ENCODE data around the gene FBXO17. TPM values are rescaled to one million over a fixed set of nuclear protein-coding genes. Genes with fewer than 3 reads are reported as not detected.
"Not testable (repeated sequence)": the region's sequence is repeated elsewhere in the genome, so short reads cannot be mapped to it uniquely, and the experiment has no call there.

Gene FBXO17
- total RNA-seq, 3 donors from 2014 or later: 0.10 to 0.29 (median 0.14) TPM

GRCh38 chr19:38942471-38943181, 32.9 kb downstream of the FBXO17 start:
- Mint-ChIP-seq H3K36me3 (ENCODE audit: insufficient read depth) (no peaks in the 10 kb centered on the region), H3K4me3 (no peak overlapping the region), H3K4me1 (ENCODE audit: low read depth) (peaks cover 8% of the 10 kb centered on the region), H3K9me3 (no peaks in the 10 kb centered on the region), H3K27me3 (ENCODE audit: low read depth) (no peaks in the 10 kb centered on the region)
- no peak for ATAC-seq
- no peak for DNase-seq

- ATAC-seq (no peak), DNase-seq (no peak)
- H3K9me3 Mint-ChIP-seq: no peaks in the 10 kb centered on the region
- H3K4me3 Mint-ChIP-seq: no peak overlapping the region
- H3K4me1 Mint-ChIP-seq (ENCODE audit: low read depth): peaks cover 8% of the 10 kb centered on the region
- H3K27me3 Mint-ChIP-seq (ENCODE audit: low read depth): no peaks in the 10 kb centered on the region
- no peaks in the 10 kb centered on the region for H3K36me3 Mint-ChIP-seq (ENCODE audit: insufficient read depth)
Observed at GRCh38 chr19:38941979-38942378, 33.6 kb downstream of the FBXO17 start.

- DNase-seq; H3K9me3 Mint-ChIP-seq; H3K4me3 Mint-ChIP-seq; H3K4me1 Mint-ChIP-seq (ENCODE audit: low read depth); ATAC-seq; H3K27me3 Mint-ChIP-seq (ENCODE audit: low read depth); H3K36me3 Mint-ChIP-seq (ENCODE audit: insufficient read depth): not testable (repeated sequence)
Observed at GRCh38 chr19:38941466-38941865, 34.1 kb downstream of the FBXO17 start.

GRCh38 chr19:38939957-38940356, 35.6 kb downstream of the FBXO17 start:
- peaks cover 7% of the 10 kb centered on the region for H3K36me3 Mint-ChIP-seq (ENCODE audit: insufficient read depth)
- H3K9me3 Mint-ChIP-seq: no peaks in the 10 kb centered on the region
- H3K4me3 Mint-ChIP-seq: no peak overlapping the region

GRCh38 chr19:38933544-38933943, 42.0 kb downstream of the FBXO17 start:
- Mint-ChIP-seq H3K4me3 (peak overlapping the region; percentile 98), H3K4me1 (ENCODE audit: low read depth) (peaks cover 33% of the 10 kb centered on the region), H3K27me3 (ENCODE audit: low read depth) (no peaks in the 10 kb centered on the region), H3K9me3 (no peaks in the 10 kb centered on the region), H3K36me3 (ENCODE audit: insufficient read depth) (peaks cover 22% of the 10 kb centered on the region)
- ATAC-seq: no peak
- DNase-seq: no peak

More at GRCh38 chr19:38939957-38940356, 35.6 kb downstream of the FBXO17 start:
- H3K4me1 Mint-ChIP-seq (ENCODE audit: low read depth): peaks cover 8% of the 10 kb centered on the region
- DNase-seq: no peak
- no peak for ATAC-seq
- no peaks in the 10 kb centered on the region for H3K27me3 Mint-ChIP-seq (ENCODE audit: low read depth)

- ATAC-seq: no peak
- H3K4me1 Mint-ChIP-seq (ENCODE audit: low read depth): peaks cover 39% of the 10 kb centered on the region
- H3K4me3 Mint-ChIP-seq: peak overlapping the region; percentile 98
- H3K36me3 Mint-ChIP-seq (ENCODE audit: insufficient read depth): peaks cover 23% of the 10 kb centered on the region
- DNase-seq: no peak
- no peaks in the 10 kb centered on the region for H3K9me3 Mint-ChIP-seq
- no peaks in the 10 kb centered on the region for H3K27me3 Mint-ChIP-seq (ENCODE audit: low read depth)
Observed at GRCh38 chr19:38932425-38933179, 42.9 kb downstream of the FBXO17 start.

GRCh38 chr19:38931521-38931793, 44.1 kb downstream of the FBXO17 start:
- Mint-ChIP-seq H3K4me3 (peak overlapping the region; percentile 98), H3K9me3 (no peaks in the 10 kb centered on the region), H3K4me1 (ENCODE audit: low read depth) (peaks cover 39% of the 10 kb centered on the region), H3K36me3 (ENCODE audit: insufficient read depth) (peaks cover 23% of the 10 kb centered on the region), H3K27me3 (ENCODE audit: low read depth) (no peaks in the 10 kb centered on the region)
- DNase-seq: no peak
- ATAC-seq: no peak

- ATAC-seq (peak; percentile 97), DNase-seq (peak; percentile 97)
- Mint-ChIP-seq H3K36me3 (ENCODE audit: insufficient read depth) (peaks cover 22% of the 10 kb centered on the region), H3K27me3 (ENCODE audit: low read depth) (no peaks in the 10 kb centered on the region), H3K4me1 (ENCODE audit: low read depth) (peaks cover 39% of the 10 kb centered on the region), H3K9me3 (no peaks in the 10 kb centered on the region), H3K4me3 (peak within 1 kb of the TSS; percentile 98)
Observed at GRCh38 chr19:38930776-38931520, 44.6 kb downstream of the FBXO17 start, which contains the start of gene MRPS12. TSS of gene MRPS12 (plus strand) at chr19:38930944. CDS start at chr19:38931295, 351 bp downstream.

- ATAC-seq (peak; percentile 63 to 65), DNase-seq (peak; percentile 91)
- peak within 1 kb of the TSS; percentile 98 for H3K4me3 Mint-ChIP-seq
- H3K4me1 Mint-ChIP-seq (ENCODE audit: low read depth): peaks cover 43% of the 10 kb centered on the region
- no peaks in the 10 kb centered on the region for H3K27me3 Mint-ChIP-seq (ENCODE audit: low read depth)
- H3K9me3 Mint-ChIP-seq: no peaks in the 10 kb centered on the region
- H3K36me3 Mint-ChIP-seq (ENCODE audit: insufficient read depth): peaks cover 23% of the 10 kb centered on the region
Observed at GRCh38 chr19:38929929-38930775, 45.4 kb downstream of the FBXO17 start, which contains the start of gene SARS2. TSS of gene SARS2 (minus strand) at chr19:38930763. CDS start at chr19:38930736, 27 bp downstream.

- peaks cover 21% of the 10 kb centered on the region for H3K36me3 Mint-ChIP-seq (ENCODE audit: insufficient read depth)
- no peaks in the 10 kb centered on the region for H3K9me3 Mint-ChIP-seq
- H3K27me3 Mint-ChIP-seq (ENCODE audit: low read depth): no peaks in the 10 kb centered on the region
- ATAC-seq (no peak), DNase-seq (no peak)
- H3K4me1 Mint-ChIP-seq (ENCODE audit: low read depth): peaks cover 44% of the 10 kb centered on the region
- H3K4me3 Mint-ChIP-seq: peak overlapping the region; percentile 98
Observed at GRCh38 chr19:38928391-38929001, 47.0 kb downstream of the FBXO17 start.

GRCh38 chr19:38924388-38924787, 51.2 kb downstream of the FBXO17 start:
- DNase-seq: no peak
- peaks cover 19% of the 10 kb centered on the region for H3K4me1 Mint-ChIP-seq (ENCODE audit: low read depth)
- no peaks in the 10 kb centered on the region for H3K27me3 Mint-ChIP-seq (ENCODE audit: low read depth)
- peaks cover 25% of the 10 kb centered on the region for H3K36me3 Mint-ChIP-seq (ENCODE audit: insufficient read depth)
- no peaks in the 10 kb centered on the region for H3K9me3 Mint-ChIP-seq
- no peak overlapping the region for H3K4me3 Mint-ChIP-seq
- peak in 1 of 2 donors; percentile 32 for ATAC-seq

GRCh38 chr19:38922482-38922881, 53.1 kb downstream of the FBXO17 start:
- peaks cover 5% of the 10 kb centered on the region for H3K4me1 Mint-ChIP-seq (ENCODE audit: low read depth)
- ATAC-seq: no peak
- no peak for DNase-seq
- no peaks in the 10 kb centered on the region for H3K9me3 Mint-ChIP-seq
- H3K4me3 Mint-ChIP-seq: no peak overlapping the region
- no peaks in the 10 kb centered on the region for H3K27me3 Mint-ChIP-seq (ENCODE audit: low read depth)
- H3K36me3 Mint-ChIP-seq (ENCODE audit: insufficient read depth): peaks cover 23% of the 10 kb centered on the region

- Mint-ChIP-seq H3K4me1 (ENCODE audit: low read depth) (peaks cover 5% of the 10 kb centered on the region), H3K27me3 (ENCODE audit: low read depth) (no peaks in the 10 kb centered on the region)
- ATAC-seq: no peak
Observed at GRCh38 chr19:38921420-38922274, 53.9 kb downstream of the FBXO17 start.

More at GRCh38 chr19:38921420-38922274, 53.9 kb downstream of the FBXO17 start:
- DNase-seq: no peak
- H3K36me3 Mint-ChIP-seq (ENCODE audit: insufficient read depth): peaks cover 23% of the 10 kb centered on the region
- H3K9me3 Mint-ChIP-seq: no peaks in the 10 kb centered on the region
- no peak overlapping the region for H3K4me3 Mint-ChIP-seq
